ENCODE data around the gene CAMK2A. TPM values are rescaled to one million over a fixed set of nuclear protein-coding genes. Genes with fewer than 3 reads are reported as not detected.

CAMK2A gene
- total RNA-seq, 1 donor, result 0.09 TPM

- no peak for DNase-seq (ENCODE audit: low read depth)
- TF ChIP-seq, protein P1, sequence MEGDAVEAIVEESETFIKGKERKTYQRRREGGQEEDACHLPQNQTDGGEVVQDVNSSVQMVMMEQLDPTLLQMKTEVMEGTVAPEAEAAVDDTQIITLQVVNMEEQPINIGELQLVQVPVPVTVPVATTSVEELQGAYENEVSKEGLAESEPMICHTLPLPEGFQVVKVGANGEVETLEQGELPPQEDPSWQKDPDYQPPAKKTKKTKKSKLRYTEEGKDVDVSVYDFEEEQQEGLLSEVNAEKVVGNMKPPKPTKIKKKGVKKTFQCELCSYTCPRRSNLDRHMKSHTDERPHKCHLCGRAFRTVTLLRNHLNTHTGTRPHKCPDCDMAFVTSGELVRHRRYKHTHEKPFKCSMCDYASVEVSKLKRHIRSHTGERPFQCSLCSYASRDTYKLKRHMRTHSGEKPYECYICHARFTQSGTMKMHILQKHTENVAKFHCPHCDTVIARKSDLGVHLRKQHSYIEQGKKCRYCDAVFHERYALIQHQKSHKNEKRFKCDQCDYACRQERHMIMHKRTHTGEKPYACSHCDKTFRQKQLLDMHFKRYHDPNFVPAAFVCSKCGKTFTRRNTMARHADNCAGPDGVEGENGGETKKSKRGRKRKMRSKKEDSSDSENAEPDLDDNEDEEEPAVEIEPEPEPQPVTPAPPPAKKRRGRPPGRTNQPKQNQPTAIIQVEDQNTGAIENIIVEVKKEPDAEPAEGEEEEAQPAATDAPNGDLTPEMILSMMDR (IDR thresholded peaks at IDR 0.05; ENCODE audit: insufficient read depth, low read length), result no peak
- H3K4me3 ChIP-seq (ENCODE audit: low read depth, low read length), result no peak overlapping the region
Observed at GRCh38 chr5:150182774-150183173, 106.8 kb downstream of the CAMK2A start.

GRCh38 chr5:150181766-150182545, 107.6 kb downstream of the CAMK2A start:
- no peak overlapping the region for H3K4me3 ChIP-seq (ENCODE audit: low read depth, low read length)
- TF ChIP-seq, protein P1 (IDR thresholded peaks at IDR 0.05; ENCODE audit: insufficient read depth, low read length), result no peak
- no peak for DNase-seq (ENCODE audit: low read depth)

GRCh38 chr5:150181027-150181426, 108.5 kb downstream of the CAMK2A start:
- no peak overlapping the region for H3K4me3 ChIP-seq (ENCODE audit: low read depth, low read length)
- TF ChIP-seq, protein P1 (IDR thresholded peaks at IDR 0.05; ENCODE audit: insufficient read depth, low read length), result no peak
- peak; percentile 50 for DNase-seq (ENCODE audit: low read depth)

- TF ChIP-seq, protein P1 (IDR thresholded peaks at IDR 0.05; ENCODE audit: insufficient read depth, low read length), result no peak
Observed at GRCh38 chr5:150180241-150181026, 109.1 kb downstream of the CAMK2A start.

GRCh38 chr5:150179019-150179620, 110.5 kb downstream of the CAMK2A start:
- TF ChIP-seq, protein P1 (IDR thresholded peaks at IDR 0.05; ENCODE audit: insufficient read depth, low read length), result no peak
- peak; percentile 20 for DNase-seq (ENCODE audit: low read depth)
- H3K4me3 ChIP-seq (ENCODE audit: low read depth, low read length), result no peak overlapping the region

More at GRCh38 chr5:150180241-150181026, 109.1 kb downstream of the CAMK2A start:
- H3K4me3 ChIP-seq (ENCODE audit: low read depth, low read length), result no peak overlapping the region
- DNase-seq (ENCODE audit: low read depth), result peak; percentile 89

DNA sequence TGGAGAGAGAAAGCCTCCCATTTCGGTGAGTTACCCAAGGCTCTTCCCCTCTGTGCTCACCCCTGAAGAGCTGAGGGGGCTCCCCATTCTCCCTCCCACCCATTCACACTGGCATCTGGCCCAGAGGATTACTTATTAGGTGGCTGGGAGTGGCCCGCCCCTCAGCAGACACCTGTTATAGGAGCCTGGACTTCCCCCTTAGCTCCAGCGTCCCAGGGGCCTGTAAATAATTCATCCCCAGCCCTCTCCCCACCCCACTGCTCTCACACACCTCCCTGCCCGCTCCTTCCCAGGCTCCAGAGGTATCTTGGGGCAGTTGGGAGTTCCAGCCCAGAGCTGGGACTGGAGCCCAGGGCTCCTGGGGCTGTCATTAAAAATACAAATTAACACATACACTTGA, 111.3 kb downstream of the CAMK2A start:
- no peak overlapping the region for H3K4me3 ChIP-seq (ENCODE audit: low read depth, low read length)
- TF ChIP-seq, protein P1 (IDR thresholded peaks at IDR 0.05; ENCODE audit: insufficient read depth, low read length), result no peak
- no peak for DNase-seq (ENCODE audit: low read depth)

All from fibroblast of the aortic adventitia (primary cell).